HepG2 (cell line): ENCODE measurements around the gene KLHL36. TPM values are rescaled to one million over a fixed set of nuclear protein-coding genes. Genes with fewer than 3 reads are reported as not detected.

Source experiments
- AKAP8 ChIP-seq: sonication (generic); formaldehyde crosslinking; IDR thresholded peaks from 2 replicates; pipeline ENCODE4 v1.5.1; 2020; ENCODE audit warnings: mild to moderate bottlenecking, missing genetic modification reagents
- ARID2 ChIP-seq: sonication (generic); formaldehyde crosslinking; IDR thresholded peaks from 2 replicates; pipeline ENCODE4 v1.8.1; 2022; ENCODE audit warnings: mild to moderate bottlenecking, missing genetic modification reagents, borderline replicate concordance
- ARID5B ChIP-seq: IDR thresholded peaks from 2 replicates; pipeline ENCODE4 v1.4.0; 2020; ENCODE audit warnings: mild to moderate bottlenecking, missing genetic modification reagents
- ARNTL ChIP-seq: sonication (generic); formaldehyde crosslinking; IDR thresholded peaks from 2 replicates; pipeline ENCODE4 v1.4.0; 2020; ENCODE audit warnings: mild to moderate bottlenecking, missing genetic modification reagents
- EP300 ChIP-seq, 3 experiments: sonication (generic) in 1 of 3; formaldehyde crosslinking in 1 of 3; IDR thresholded peaks; 2 replicates each; pipeline versions ENCODE4 v1.5.1 to v1.6.1; 2011 to 2020; ENCODE audit warnings: low read depth in 2 of 3, low read length in 2 of 3, borderline replicate concordance in 1 of 3, improper control_type of control experiment in 1 of 3, mild to moderate bottlenecking in 1 of 3, missing genetic modification reagents in 1 of 3, moderate library complexity in 1 of 3
- ERF ChIP-seq: IDR thresholded peaks from 2 replicates; pipeline ENCODE4 v1.6.1; 2018; ENCODE audit warnings: missing biosample characterization, missing genetic modification reagents
- FOSL2 ChIP-seq: sonication (generic); formaldehyde crosslinking; IDR thresholded peaks from 2 replicates; pipeline ENCODE4 v1.4.0; 2020; ENCODE audit warnings: missing genetic modification reagents
- HDAC2 ChIP-seq: sonication (generic); formaldehyde crosslinking; IDR thresholded peaks from 2 replicates; pipeline ENCODE4 v1.4.0; 2020; ENCODE audit warnings: missing genetic modification reagents
- KMT2B ChIP-seq: IDR thresholded peaks from 2 replicates; pipeline ENCODE4 v1.6.1; 2016; ENCODE audit warnings: missing genetic modification reagents, missing compliant biosample characterization
- MED13 ChIP-seq: sonication (generic); formaldehyde crosslinking; IDR thresholded peaks from 2 replicates; pipeline ENCODE4 v1.5.0; 2020; ENCODE audit warnings: missing genetic modification reagents
- MXI1 ChIP-seq: IDR thresholded peaks from 3 replicates; pipeline ENCODE4 v1.6.1; 2012; ENCODE audit warnings: low read depth, low read length, inconsistent platforms, borderline replicate concordance
- POLR2AphosphoS2 ChIP-seq: IDR thresholded peaks from 2 replicates; pipeline ENCODE4 v1.6.1; 2011; ENCODE audit warnings: low read depth, low read length, improper control_type of control experiment
- SATB2 ChIP-seq: sonication (generic); formaldehyde crosslinking; IDR thresholded peaks from 2 replicates; pipeline ENCODE4 v1.5.0; 2020; ENCODE audit warnings: missing genetic modification reagents
- STAG1 ChIP-seq: sonication (generic); formaldehyde crosslinking; IDR thresholded peaks from 2 replicates; pipeline ENCODE4 v1.4.0; 2020; ENCODE audit warnings: missing genetic modification reagents
- THAP11 ChIP-seq: IDR thresholded peaks from 2 replicates; pipeline ENCODE4 v1.6.1; 2016; ENCODE audit warnings: missing biosample characterization, missing genetic modification reagents
- TMF1 ChIP-seq: sonication (generic); formaldehyde crosslinking; IDR thresholded peaks from 2 replicates; pipeline ENCODE4 v1.8.1; 2022; ENCODE audit warnings: low read depth, missing genetic modification reagents
- ZKSCAN5 ChIP-seq: sonication (generic); formaldehyde crosslinking; IDR thresholded peaks from 2 replicates; pipeline ENCODE4 v1.5.1; 2020; ENCODE audit warnings: mild to moderate bottlenecking, missing genetic modification reagents
- ZNF30 ChIP-seq: sonication (generic); formaldehyde crosslinking; IDR thresholded peaks from 2 replicates; pipeline ENCODE4 v1.5.0; 2020; ENCODE audit warnings: mild to moderate bottlenecking, missing genetic modification reagents
- ZNF329 ChIP-seq: sonication (generic); formaldehyde crosslinking; IDR thresholded peaks from 2 replicates; pipeline ENCODE4 v1.9.0; 2021; ENCODE audit warnings: low read depth, mild to moderate bottlenecking, missing genetic modification reagents
- ZSCAN9 ChIP-seq: IDR thresholded peaks from 2 replicates; pipeline ENCODE4 v1.6.1; 2016; ENCODE audit warnings: borderline replicate concordance
- polyA plus RNA-seq, 8 experiments: library from polyadenylated mRNA; depleted of rRNA in 3 of 8; stranded (reverse) in 7 of 8; unstranded in 1 of 8; fragments of >200 nt; fragmentation: Illumina TruSeq in 4 of 8; extraction: Trizol in 4 of 8; gene quantifications; 2 replicates each; pipeline versions ENCODE4 v1.2.1 to v1.2.3, GENCODE V29; 2011 to 2016; ENCODE audit warnings: low read depth in 4 of 8, missing spikeins in 1 of 8, mixed read lengths in 1 of 8; ENCODE audit not compliant: insufficient read depth in 1 of 8
- total RNA-seq, 5 experiments: library from RNA; depleted of rRNA; stranded (reverse); fragments of >200 nt; fragmentation: Illumina TruSeq; extraction: Trizol; gene quantifications; 2 replicates each; pipeline ENCODE4 v1.2.3, GENCODE V29; 2016; ENCODE audit warnings: low read depth in 1 of 5
- TF ChIP-seq, protein P1 (sequence below): sonication (generic); formaldehyde crosslinking; IDR thresholded peaks from 2 replicates; pipeline ENCODE4 v1.5.0; 2020; ENCODE audit warnings: mild to moderate bottlenecking, missing genetic modification reagents
- TF ChIP-seq, protein P2 (sequence below): IDR thresholded peaks from 2 replicates; pipeline ENCODE4 v1.6.1; 2016

The KLHL36 gene
- total and polyA plus RNA-seq, 2 of the 13 experiments (the other 11 are each of a cell fraction or from before 2014, with no cell fraction given) = 24.3 to 26.0 TPM

DNA sequence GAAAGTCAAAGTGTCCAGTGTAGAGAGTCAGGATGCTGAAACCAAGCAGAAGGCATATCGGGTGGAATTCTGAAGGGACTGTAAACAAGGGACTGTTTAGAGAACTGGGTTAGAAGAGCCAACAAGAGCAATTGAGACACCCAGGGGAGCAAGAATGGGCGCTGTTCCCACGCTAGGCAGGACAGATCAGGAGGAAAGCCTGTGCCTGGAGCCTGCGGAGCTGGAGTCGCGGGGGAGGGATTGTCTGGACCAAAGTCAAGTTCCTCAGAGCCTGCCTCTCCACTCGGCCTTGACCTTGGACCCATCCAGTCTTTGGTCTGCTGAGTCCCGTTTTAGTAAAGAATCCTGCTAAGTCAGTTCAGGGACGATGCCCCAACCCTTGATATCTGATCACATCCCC is 14.7 kb upstream of the KLHL36 start (continued):
- TF ChIP-seq ARID5B (CRISPR knock-in tag) (peak; percentile 50; the same call in 1 of the 2 replicates), STAG1 (CRISPR knock-in tag) (no peak), ZSCAN9 (CRISPR knock-in tag) (no peak), FOSL2 (no peak), MED13 (no peak), ERF (CRISPR knock-in tag) (no peak), ARID2 (CRISPR knock-in tag) (no peak), ARNTL (no peak), HDAC2 (CRISPR knock-in tag) (no peak), ZNF329 (no peak), SATB2 (CRISPR knock-in tag) (no peak), POLR2AphosphoS2 (no peak), AKAP8 (CRISPR knock-in tag) (no peak), MXI1 (no peak), KMT2B (CRISPR knock-in tag) (no peak), EP300 (IDR thresholded peaks at IDR 0.05; ENCODE audit: low read depth in 2 of 2, low read length in 2 of 2) (no peak), EP300 (CRISPR knock-in tag; IDR thresholded peaks at IDR 0.05; ENCODE audit: borderline replicate concordance) (no peak), THAP11 (CRISPR knock-in tag) (no peak), TMF1 (CRISPR knock-in tag) (no peak), ZKSCAN5 (CRISPR knock-in tag) (no peak), ZNF30 (CRISPR knock-in tag) (no peak)
- TF ChIP-seq, protein P1, sequence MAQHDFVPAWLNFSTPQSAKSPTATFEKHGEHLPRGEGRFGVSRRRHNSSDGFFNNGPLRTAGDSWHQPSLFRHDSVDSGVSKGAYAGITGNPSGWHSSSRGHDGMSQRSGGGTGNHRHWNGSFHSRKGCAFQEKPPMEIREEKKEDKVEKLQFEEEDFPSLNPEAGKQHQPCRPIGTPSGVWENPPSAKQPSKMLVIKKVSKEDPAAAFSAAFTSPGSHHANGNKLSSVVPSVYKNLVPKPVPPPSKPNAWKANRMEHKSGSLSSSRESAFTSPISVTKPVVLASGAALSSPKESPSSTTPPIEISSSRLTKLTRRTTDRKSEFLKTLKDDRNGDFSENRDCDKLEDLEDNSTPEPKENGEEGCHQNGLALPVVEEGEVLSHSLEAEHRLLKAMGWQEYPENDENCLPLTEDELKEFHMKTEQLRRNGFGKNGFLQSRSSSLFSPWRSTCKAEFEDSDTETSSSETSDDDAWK (CRISPR knock-in tag) = no peak
- TF ChIP-seq, protein P2, sequence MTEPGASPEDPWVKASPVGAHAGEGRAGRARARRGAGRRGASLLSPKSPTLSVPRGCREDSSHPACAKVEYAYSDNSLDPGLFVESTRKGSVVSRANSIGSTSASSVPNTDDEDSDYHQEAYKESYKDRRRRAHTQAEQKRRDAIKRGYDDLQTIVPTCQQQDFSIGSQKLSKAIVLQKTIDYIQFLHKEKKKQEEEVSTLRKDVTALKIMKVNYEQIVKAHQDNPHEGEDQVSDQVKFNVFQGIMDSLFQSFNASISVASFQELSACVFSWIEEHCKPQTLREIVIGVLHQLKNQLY (CRISPR knock-in tag) = no peak
